ENCODE results near the gene PPP1R7. TPM values are rescaled to one million over a fixed set of nuclear protein-coding genes. Genes with fewer than 3 reads are reported as not detected.

The PPP1R7 gene
- total RNA-seq, 1 donor from 2014 or later, result 60.7 TPM

- intact Hi-C loops (cut with DNase I), result no loop called here
- H3K4me1 ChIP-seq, result no peaks in the 10 kb centered on the region
- ATAC-seq, result no peak
- H3K36me3 ChIP-seq, result peaks cover 4% of the 10 kb centered on the region
- peak; percentile 34 for DNase-seq
- no peak overlapping the region for H3K27ac ChIP-seq
- no peaks in the 10 kb centered on the region for H3K27me3 ChIP-seq
- H3K4me3 ChIP-seq, result no peak overlapping the region
- no peak for TF ChIP-seq CTCF (IDR thresholded peaks at IDR 0.05)
- H3K9me3 ChIP-seq, result no peaks in the 10 kb centered on the region
Observed at GRCh38 chr2:241137276-241138190, 12.7 kb upstream of the PPP1R7 start.

GRCh38 chr2:241138471-241138870 lies 11.8 kb upstream of the PPP1R7 start:
- ATAC-seq (no peak), DNase-seq (no peak)
- H3K4me1 ChIP-seq, result no peaks in the 10 kb centered on the region
- peaks cover 4% of the 10 kb centered on the region for H3K36me3 ChIP-seq
- no peak overlapping the region for H3K4me3 ChIP-seq
- H3K27me3 ChIP-seq, result no peaks in the 10 kb centered on the region
- intact Hi-C loops (cut with DNase I), result no loop called here
- H3K27ac ChIP-seq, result no peak overlapping the region
- TF ChIP-seq CTCF (IDR thresholded peaks at IDR 0.05), result no peak
- no peaks in the 10 kb centered on the region for H3K9me3 ChIP-seq

GRCh38 chr2:241139531-241140444 lies 10.5 kb upstream of the PPP1R7 start:
- H3K9me3 ChIP-seq, result no peaks in the 10 kb centered on the region
- TF ChIP-seq CTCF (IDR thresholded peaks at IDR 0.05), result no peak
- ATAC-seq, result no peak
- H3K4me3 ChIP-seq, result no peak overlapping the region
- H3K27ac ChIP-seq, result no peak overlapping the region
- peaks cover 4% of the 10 kb centered on the region for H3K36me3 ChIP-seq
- intact Hi-C loops (cut with DNase I), result no loop called here
- DNase-seq, result no peak
- H3K27me3 ChIP-seq, result no peaks in the 10 kb centered on the region
- no peaks in the 10 kb centered on the region for H3K4me1 ChIP-seq

GRCh38 chr2:241140445-241140840 lies 9.8 kb upstream of the PPP1R7 start:
- H3K27me3 ChIP-seq, result no peaks in the 10 kb centered on the region
- DNase-seq (no peak), ATAC-seq (no peak)
- no peak for TF ChIP-seq CTCF (IDR thresholded peaks at IDR 0.05)
- H3K27ac ChIP-seq, result no peak overlapping the region
- no peaks in the 10 kb centered on the region for H3K9me3 ChIP-seq
- H3K36me3 ChIP-seq, result peaks cover 4% of the 10 kb centered on the region
- no peaks in the 10 kb centered on the region for H3K4me1 ChIP-seq
- no peak overlapping the region for H3K4me3 ChIP-seq
- intact Hi-C loops (cut with DNase I), result no loop called here

- Histone ChIP-seq H3K9me3 (no peaks in the 10 kb centered on the region), H3K36me3 (peaks cover 4% of the 10 kb centered on the region), H3K4me1 (no peaks in the 10 kb centered on the region), H3K27me3 (no peaks in the 10 kb centered on the region), H3K4me3 (no peak overlapping the region), H3K27ac (no peak overlapping the region)
- intact Hi-C loops (cut with DNase I), result no loop called here
- DNase-seq (no peak), ATAC-seq (no peak)
- TF ChIP-seq CTCF (IDR thresholded peaks at IDR 0.05), result no peak
Observed at GRCh38 chr2:241141214-241141770, 9.0 kb upstream of the PPP1R7 start.

Data from upper lobe of right lung (tissue), 1 donor.